ENCODE results near the gene OR1I1.

The OR1I1 gene

GRCh38 chr19:15120135-15121026, 38.4 kb downstream of the OR1I1 start:
- no peak for DNase-seq

- DNase-seq = no peak
Measured at GRCh38 chr19:15122331-15123030, 40.5 kb downstream of the OR1I1 start.

GRCh38 chr19:15123031-15123890, 41.2 kb downstream of the OR1I1 start:
- DNase-seq = no peak

GRCh38 chr19:15123900-15124299, 41.9 kb downstream of the OR1I1 start:
- DNase-seq = peak; percentile 90

- no peak for DNase-seq
Measured at GRCh38 chr19:15124572-15125231, 42.7 kb downstream of the OR1I1 start.

GRCh38 chr19:15125232-15126067, 43.4 kb downstream of the OR1I1 start:
- DNase-seq = peak; percentile 94

- DNase-seq = no peak
Measured at GRCh38 chr19:15126131-15126910, 44.3 kb downstream of the OR1I1 start.

GRCh38 chr19:15128162-15128770, 46.3 kb downstream of the OR1I1 start:
- no peak for DNase-seq

GRCh38 chr19:15129856-15130585, 48.0 kb downstream of the OR1I1 start:
- DNase-seq = no peak

- no peak for DNase-seq
Measured at GRCh38 chr19:15136234-15136954, 54.4 kb downstream of the OR1I1 start.

GRCh38 chr19:15137777-15138176, 55.8 kb downstream of the OR1I1 start:
- no peak for DNase-seq

- DNase-seq = no peak
Measured at GRCh38 chr19:15138427-15138826, 56.4 kb downstream of the OR1I1 start.

GRCh38 chr19:15141143-15141542, 59.1 kb downstream of the OR1I1 start:
- DNase-seq = no peak

GRCh38 chr19:15142313-15142712, 60.3 kb downstream of the OR1I1 start:
- DNase-seq = no peak

Data from NCI-H524 treated with DMSO at 0.1 percent for 48 hours (cell line).